Epithelial cell of proximal tubule (primary cell): Measurements from ENCODE around the gene FANK1. TPM values are rescaled to one million over a fixed set of nuclear protein-coding genes. Genes with fewer than 3 reads are reported as not detected.

Experiments
- DNase-seq: peaks from one replicate; pipeline ENCODE4 v3.0.0-alpha.2; 2011; ENCODE audit warnings: low read depth
- H3K4me3 ChIP-seq: 2 replicates; pipeline ENCODE4 v1.5.1; 2011; ENCODE audit warnings: low read depth, mild to moderate bottlenecking, low read length
- CTCF ChIP-seq: conservative IDR thresholded peaks from 2 replicates; pipeline ENCODE4 v1.5.1; 2012; ENCODE audit warnings: low read depth, mild to moderate bottlenecking, low read length
- total RNA-seq: library from RNA; depleted of rRNA; stranded (reverse); fragments of >200 nt; gene quantifications from 2 replicates; pipeline ENCODE4 v1.2.3, GENCODE V29; 2015

FANK1 gene
- total RNA-seq, 1 donor from 2014 or later = 9.2 TPM

DNA sequence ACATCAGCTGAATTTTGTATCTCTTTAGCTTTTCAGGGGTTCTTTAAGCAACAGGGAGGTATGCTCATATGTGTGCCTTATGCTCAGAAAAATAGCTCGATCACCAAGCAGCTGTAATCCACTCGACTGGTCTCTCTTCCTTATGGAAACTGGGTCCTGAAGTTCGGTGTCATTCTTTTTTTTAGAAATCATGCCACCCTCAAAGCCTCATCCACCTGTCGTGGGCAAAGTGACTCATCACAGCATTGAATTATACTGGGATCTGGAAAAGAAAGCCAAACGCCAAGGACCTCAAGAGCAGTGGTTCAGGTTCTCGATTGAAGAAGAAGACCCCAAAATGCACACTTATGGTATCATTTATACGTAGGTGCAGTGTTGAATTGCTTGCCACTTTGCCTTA, 83.6 kb downstream of the FANK1 start:
- no peak for TF ChIP-seq CTCF
- DNase-seq = no peak
- H3K4me3 ChIP-seq = no peak overlapping the region

DNA sequence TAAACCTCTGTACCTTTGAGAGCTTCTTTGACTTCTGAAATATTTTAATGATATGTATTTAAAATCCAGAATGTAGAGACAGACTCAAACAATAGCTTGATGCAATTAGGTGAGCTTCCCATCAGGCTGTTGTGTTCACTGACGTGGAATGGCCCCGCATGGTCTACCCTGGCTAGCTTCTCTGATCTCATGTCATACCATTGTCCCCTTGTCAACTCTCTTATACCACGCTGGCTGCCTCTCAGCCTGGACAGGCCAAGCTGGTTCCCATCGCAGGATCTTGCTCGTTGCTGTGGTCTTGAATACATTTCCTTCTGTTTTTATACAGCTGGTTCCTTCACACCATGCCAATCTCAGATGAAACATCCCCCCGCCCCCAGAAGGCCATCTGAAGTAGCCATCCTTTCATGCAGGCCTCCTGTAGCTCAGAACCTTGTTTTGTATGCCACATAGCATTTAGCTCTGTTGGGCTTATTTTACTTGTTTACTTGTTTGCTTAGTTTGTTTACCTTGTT, 84.2 kb downstream of the FANK1 start:
- DNase-seq = no peak
- TF ChIP-seq CTCF = no peak
- no peak overlapping the region for H3K4me3 ChIP-seq

- no peak overlapping the region for H3K4me3 ChIP-seq
- no peak for DNase-seq
- TF ChIP-seq CTCF = peak; percentile 69
Observed at GRCh38 chr10:125982260-125982948, 86.0 kb downstream of the FANK1 start.

- no peak for TF ChIP-seq CTCF
- no peak for DNase-seq
- no peak overlapping the region for H3K4me3 ChIP-seq
Observed at GRCh38 chr10:125983161-125983560, 86.8 kb downstream of the FANK1 start.

DNA sequence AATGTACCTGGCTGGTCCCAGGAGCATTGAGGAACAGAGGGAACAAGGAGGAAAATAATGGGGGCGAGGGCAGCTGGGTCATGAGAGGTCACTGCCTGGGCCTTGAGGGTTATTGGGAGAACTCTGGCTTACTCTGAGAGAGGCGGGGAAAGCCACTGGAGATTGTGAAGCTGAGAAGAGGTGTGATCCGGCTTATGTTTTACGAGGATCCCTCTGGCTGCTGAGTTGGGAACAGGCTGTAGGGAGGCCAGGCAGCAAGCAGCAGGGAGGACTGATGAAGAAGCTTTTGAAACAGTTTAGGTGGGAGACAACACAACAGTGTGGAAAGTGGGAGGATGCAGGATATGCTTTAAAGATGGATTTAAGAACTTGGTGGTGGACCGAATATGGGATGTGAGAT, 87.3 kb downstream of the FANK1 start:
- no peak for TF ChIP-seq CTCF
- no peak for DNase-seq
- no peak overlapping the region for H3K4me3 ChIP-seq

DNA sequence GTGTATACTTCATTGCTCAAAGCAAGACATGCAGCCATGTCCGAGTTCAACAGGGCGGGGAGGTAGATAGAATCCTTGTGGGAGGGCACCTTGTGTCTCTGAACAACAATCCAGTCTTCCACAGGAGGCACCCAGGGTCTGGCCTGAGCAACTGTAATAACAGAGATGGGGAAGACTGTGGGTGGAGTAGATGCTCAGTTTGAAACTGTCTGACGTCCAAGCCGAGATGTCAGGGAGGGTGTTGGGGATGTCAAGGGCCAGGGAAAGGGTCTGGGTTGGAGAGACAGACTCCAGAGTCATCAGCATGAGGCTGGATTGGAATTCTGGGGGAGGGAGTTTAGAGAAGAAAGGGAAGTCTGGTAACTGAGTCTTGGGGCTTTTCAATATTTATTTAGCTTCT, 88.0 kb downstream of the FANK1 start:
- DNase-seq = no peak
- TF ChIP-seq CTCF = no peak

More for the DNA sequence above, 88.0 kb downstream of the FANK1 start:
- no peak overlapping the region for H3K4me3 ChIP-seq
